Gastrocnemius medialis (tissue), 4 donors: ENCODE results near the gene YIF1A.

Experiments
- CTCF ChIP-seq, 5 experiments: fragments of 450-650 bp in 3 of 5; fragments of 200-600 bp in 2 of 5; sonication (generic) in 2 of 5; IDR thresholded peaks in 4 of 5; conservative IDR thresholded peaks in 1 of 5; 1 replicate in 4 of 5; 2 replicates in 1 of 5; pipeline ENCODE4 v1.5.1; 2016 to 2019; ENCODE audit warnings: antibody characterized with exemption in 5 of 5, mild to moderate bottlenecking in 3 of 5, moderate library complexity in 3 of 5
- POLR2A ChIP-seq, 2 donors: fragments of 450-650 bp; IDR thresholded peaks; one replicate each; pipeline ENCODE4 v1.6.1; 2017; ENCODE audit warnings: antibody characterized with exemption in 2 of 2, mild to moderate bottlenecking in 2 of 2, moderate library complexity in 2 of 2

- no peak for TF ChIP-seq POLR2A (IDR thresholded peaks at IDR 0.05)
- TF ChIP-seq CTCF (IDR thresholded peaks at IDR 0.05 in 4 of 5, conservative IDR thresholded peaks at IDR 0.05 in 1 of 5) = no peak
These were observed 39.0 kb upstream of the YIF1A start for GRCh38 chr11:66328031-66328301.
